Cortex of kidney (tissue), 1 donor: Measurements from ENCODE around the gene MLC1.

Experiments used
- DNase-seq: peaks from one replicate; lab custom pipeline; 2025; lab: John Stamatoyannopoulos, UW

MLC1 gene

GRCh38 chr22:50035131-50035881, 49.9 kb downstream of the MLC1 start:
- DNase-seq: no peak

GRCh38 chr22:50034126-50035081, 50.8 kb downstream of the MLC1 start:
- no peak for DNase-seq

- no peak for DNase-seq
These were observed 52.2 kb downstream of the MLC1 start for GRCh38 chr22:50032941-50033601.

GRCh38 chr22:50032109-50032871, 52.9 kb downstream of the MLC1 start:
- DNase-seq: no peak

- DNase-seq: no peak
These were observed 53.8 kb downstream of the MLC1 start for GRCh38 chr22:50031189-50032091.

- DNase-seq: no peak
These were observed 54.7 kb downstream of the MLC1 start for GRCh38 chr22:50030297-50031188.

GRCh38 chr22:50027639-50028537, 57.3 kb downstream of the MLC1 start:
- DNase-seq: no peak

- no peak for DNase-seq
These were observed 59.2 kb downstream of the MLC1 start for GRCh38 chr22:50025993-50026392.

GRCh38 chr22:50022171-50022819, 62.9 kb downstream of the MLC1 start:
- no peak for DNase-seq

GRCh38 chr22:50020606-50021005, 64.6 kb downstream of the MLC1 start:
- no peak for DNase-seq

GRCh38 chr22:50019316-50019715, 65.9 kb downstream of the MLC1 start:
- DNase-seq: no peak

- no peak for DNase-seq
These were observed 66.5 kb downstream of the MLC1 start for GRCh38 chr22:50018608-50019285.

- no peak for DNase-seq
These were observed 67.5 kb downstream of the MLC1 start for GRCh38 chr22:50017701-50018224.

- DNase-seq: no peak
These were observed 68.1 kb downstream of the MLC1 start for GRCh38 chr22:50016988-50017700.

- DNase-seq: no peak
These were observed 68.8 kb downstream of the MLC1 start for GRCh38 chr22:50016308-50016987.
